RKO (cell line): ENCODE results near the gene CPXM1.

ENCODE experiments used
- DNase-seq: peaks from one replicate; pipeline ENCODE4 v3.0.0-alpha.2; 2016; ENCODE audit warnings: low spot score

Gene CPXM1

GRCh38 chr20:2763186-2763585 lies 37.2 kb downstream of the CPXM1 start:
- DNase-seq = no peak

- DNase-seq = no peak
Observed at GRCh38 chr20:2762578-2763131, 37.8 kb downstream of the CPXM1 start.

DNA sequence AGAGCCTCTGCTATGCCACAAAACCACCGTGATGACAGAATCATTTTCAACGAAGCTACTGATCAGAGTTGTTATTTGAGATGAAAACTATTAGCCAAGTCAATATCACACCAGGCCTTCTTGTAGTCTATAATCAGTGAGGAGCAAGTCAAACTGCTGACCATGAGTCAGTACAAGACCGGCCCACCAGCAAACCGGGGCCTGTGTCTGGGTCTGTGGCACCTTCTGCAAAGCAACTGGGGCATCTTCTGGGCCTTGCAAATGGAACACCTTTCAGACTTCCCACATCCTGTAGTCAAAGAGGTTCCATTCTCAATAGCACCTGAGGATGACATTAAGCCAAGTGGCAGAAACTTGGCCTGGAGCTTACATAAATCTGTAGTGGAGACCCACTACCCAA lies 38.5 kb downstream of the CPXM1 start:
- no peak for DNase-seq

DNA sequence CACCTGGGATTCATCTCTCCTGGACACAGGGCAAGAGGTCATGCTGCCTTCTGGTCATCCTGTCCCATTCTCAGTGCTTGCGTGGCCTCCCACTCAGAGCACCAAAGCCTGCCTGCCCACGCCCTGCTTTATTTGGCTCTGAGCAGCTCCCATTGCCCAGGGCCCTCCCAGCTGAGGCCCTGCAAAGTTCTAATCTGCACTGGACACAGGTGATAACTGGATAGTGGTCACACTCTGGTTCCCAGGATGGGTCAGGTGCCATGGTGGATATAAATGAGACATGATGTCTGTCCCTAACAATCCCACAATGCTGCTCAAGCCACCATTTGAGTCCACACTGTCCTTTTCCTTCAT lies 39.5 kb downstream of the CPXM1 start:
- no peak for DNase-seq

DNA sequence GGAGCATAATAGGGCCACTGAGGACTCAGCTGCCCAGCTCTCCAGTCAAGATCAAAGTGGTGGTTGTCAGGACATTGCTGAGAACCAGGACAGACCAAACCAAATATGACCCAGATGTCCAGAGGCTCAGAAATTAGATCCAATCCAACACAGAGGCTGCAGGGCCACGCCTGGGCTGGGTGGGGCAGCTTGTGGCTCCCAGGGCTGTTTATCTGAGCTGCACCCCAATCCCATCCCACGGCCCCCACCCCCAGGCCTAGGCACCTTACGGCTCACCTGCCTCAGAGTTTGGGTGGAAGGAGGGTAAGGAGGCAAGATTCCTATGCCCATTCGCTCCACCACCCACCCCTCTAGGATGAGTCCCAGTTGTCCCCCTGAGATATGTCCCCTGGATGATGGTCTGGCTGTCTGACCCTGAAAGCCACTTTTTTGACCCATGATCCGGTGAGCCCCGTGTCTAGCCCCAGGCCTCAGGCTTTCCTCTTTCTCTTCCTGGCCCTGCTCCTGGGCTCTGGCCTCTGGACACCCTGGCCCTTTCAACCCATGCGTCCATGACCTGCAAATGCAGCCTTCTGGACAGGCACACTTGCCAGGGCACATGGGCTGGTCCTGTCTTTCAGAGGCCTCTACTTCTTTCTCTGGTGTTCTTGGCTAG lies 40.0 kb downstream of the CPXM1 start:
- no peak for DNase-seq

- DNase-seq = no peak
Observed at GRCh38 chr20:2759603-2760296, 40.7 kb downstream of the CPXM1 start.

GRCh38 chr20:2759143-2759542 lies 41.3 kb downstream of the CPXM1 start:
- DNase-seq = no peak

- no peak for DNase-seq
Observed at GRCh38 chr20:2757969-2758368, 42.5 kb downstream of the CPXM1 start.

DNA sequence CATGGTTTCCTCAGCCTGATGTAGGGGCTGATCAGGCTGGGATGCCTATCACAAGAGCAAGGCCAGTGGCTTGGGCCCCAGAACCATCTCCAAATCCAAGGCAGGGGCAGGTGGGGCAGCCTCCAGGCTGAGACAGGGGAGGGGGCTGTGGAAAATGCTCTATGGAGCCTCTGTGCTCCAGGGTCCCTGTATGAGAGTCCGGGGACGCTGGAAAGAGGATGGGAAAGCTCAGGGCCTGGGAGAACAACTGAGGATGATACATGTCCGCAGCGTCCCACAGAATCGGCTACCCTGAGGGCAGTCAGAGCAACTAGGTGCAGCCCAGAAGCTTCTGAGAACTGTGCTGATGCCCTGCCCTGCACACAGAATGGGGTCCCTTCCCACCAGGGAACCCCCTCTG lies 43.4 kb downstream of the CPXM1 start:
- no peak for DNase-seq

DNA sequence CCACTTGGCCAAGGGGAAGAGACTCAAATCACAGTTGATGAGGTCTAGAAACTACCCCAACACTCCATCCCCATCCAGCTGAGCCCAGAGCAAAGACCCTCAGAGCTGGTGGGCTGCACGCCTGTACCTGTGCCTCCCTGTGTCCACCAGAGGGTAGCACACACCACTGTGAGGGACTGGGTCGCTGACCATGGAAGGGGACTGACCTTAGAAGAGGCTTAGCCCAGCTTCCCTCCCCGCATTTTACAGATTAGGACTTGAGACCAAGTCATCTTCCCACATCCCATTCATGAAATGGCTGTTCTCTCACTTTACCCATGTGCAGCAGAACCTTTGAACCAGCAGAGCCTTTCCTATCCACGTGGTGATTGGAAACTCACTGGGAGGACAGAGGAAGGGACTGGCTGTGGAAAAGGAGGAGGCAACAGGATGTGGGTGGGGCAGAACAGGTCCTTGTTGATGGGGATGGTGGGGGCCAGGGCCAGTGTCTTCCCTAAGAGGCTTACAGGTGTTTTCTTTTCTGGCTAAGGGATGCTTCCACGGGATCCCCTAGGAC lies 44.3 kb downstream of the CPXM1 start:
- DNase-seq = peak; percentile 38

GRCh38 chr20:2755451-2756055 lies 44.9 kb downstream of the CPXM1 start:
- DNase-seq = no peak

GRCh38 chr20:2754424-2754823 lies 46.0 kb downstream of the CPXM1 start:
- no peak for DNase-seq

DNA sequence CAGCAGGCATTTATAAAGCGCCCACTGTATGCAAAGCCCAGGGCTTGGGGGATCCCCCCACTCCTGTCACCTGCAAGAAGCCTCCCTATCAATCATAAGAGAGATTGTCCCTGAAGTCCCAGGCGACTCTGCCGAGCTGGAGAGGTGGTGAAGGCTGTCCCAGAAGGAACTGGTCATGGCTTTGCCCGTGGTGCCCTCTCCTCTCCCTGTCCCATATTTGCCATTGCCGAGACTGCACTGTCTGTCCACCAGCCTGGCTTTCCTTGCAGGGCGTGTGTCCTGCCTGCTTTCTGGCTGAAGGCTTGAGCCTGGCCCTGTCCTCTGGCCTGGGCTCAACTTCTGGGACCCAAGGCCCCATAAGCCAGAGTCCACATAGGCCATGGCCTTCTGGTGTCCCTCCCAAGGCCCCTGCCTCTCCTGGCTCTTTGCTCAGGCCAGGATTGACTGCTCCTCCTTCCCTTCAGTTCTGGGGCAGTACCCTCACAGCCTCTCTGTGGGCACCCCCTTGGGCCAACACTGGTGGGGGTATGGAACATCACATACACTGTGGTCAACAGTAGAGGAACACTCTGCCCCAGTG lies 46.9 kb downstream of the CPXM1 start:
- no peak for DNase-seq

DNA sequence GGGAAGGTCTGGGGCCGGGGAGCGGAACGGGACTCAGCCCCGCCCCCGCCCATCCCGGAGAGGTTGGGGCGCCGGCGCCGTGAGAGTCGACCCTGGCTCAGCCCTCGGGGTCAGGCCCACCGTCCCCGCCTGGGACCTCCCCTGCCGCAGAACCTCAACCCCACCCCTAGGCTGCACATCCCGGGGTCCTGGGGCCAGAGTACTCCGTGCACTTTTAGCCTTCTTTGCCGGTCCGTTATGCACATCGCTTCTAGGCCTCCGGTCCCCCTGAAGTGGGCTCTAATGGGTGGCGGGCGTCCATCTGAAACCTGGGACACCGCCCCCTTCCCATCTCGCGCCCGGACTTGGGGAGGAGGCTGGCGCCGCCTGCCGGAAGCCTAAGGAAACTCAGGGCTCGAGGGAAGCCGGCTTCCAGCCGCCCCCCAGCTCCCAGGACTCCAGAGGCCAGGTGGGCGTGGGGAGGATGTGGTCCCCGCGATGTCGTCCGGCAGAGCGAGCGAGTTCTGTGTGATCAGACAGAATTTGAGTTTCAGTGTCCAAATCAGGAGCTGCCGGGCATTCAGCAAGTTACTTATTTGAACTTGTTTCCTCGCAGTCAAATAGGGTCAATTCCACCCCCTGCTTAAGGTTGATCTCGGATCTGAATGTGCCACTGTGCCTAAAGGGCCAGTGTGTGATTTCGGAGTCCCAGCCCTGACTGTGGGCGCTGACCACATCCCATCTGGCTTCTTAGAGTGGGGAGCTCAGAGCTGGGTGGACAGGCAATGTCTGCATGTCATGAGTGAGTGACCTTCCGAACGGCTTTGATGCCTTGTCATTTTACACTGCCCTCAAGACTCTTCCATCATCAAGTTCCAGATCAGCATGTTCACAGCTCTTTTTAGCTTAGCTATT lies 47.6 kb downstream of the CPXM1 start:
- DNase-seq = peak; percentile 44

GRCh38 chr20:2751878-2752566 lies 48.4 kb downstream of the CPXM1 start:
- no peak for DNase-seq

DNA sequence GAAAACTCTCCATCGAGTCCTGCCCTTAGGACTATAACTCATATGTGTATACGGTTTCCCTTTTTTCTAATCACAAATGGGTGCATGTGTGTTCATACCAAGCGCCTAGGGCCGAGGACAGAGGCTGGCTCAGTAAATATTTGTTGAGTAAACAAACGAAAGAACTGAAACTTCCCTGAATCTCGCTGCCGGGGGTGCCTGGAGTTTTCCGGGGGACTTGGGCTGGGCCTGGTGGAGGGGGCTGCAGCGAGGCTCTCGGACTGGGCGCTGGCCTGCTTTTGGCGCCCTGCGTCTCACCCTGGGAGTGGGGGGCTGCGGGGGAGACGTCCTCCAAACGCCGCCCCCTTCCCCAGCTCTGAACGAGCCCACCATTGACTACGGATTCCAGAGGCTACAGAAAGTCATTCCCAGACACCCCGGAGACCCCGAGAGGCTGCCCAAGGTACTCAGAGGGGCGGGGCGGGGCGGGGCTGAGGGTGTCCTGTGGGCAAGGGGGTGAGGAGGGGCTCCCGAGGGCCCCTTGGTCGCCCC lies 49.0 kb downstream of the CPXM1 start:
- DNase-seq = no peak

- DNase-seq = no peak
Observed at GRCh38 chr20:2750491-2751251, 49.8 kb downstream of the CPXM1 start.

DNA sequence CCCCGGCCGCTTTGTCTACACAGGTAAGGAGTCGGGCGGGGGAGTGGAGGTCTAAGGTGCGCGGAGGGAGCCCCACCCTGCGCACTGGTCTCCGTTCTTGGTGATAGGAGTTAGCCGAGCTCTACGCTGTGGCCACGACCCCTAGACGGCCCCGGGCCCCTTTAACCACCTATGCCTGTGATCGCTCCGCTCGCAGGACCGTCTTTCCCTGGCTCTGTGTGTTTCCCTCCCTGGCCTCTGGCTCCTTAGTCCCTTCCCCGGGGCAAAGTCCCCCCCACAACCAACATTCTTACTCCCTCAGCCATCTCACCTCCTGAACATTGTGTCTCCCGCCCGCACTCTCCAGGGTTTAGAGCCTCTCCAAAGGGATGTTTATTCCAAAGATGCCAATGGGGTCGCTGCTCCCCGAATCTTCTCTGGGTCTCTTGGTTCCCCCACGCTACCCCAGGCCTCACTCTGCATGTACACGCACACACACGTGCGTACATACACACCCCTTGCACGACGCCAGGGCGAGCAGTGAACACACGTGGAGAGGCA lies 50.4 kb downstream of the CPXM1 start:
- no peak for DNase-seq

DNA sequence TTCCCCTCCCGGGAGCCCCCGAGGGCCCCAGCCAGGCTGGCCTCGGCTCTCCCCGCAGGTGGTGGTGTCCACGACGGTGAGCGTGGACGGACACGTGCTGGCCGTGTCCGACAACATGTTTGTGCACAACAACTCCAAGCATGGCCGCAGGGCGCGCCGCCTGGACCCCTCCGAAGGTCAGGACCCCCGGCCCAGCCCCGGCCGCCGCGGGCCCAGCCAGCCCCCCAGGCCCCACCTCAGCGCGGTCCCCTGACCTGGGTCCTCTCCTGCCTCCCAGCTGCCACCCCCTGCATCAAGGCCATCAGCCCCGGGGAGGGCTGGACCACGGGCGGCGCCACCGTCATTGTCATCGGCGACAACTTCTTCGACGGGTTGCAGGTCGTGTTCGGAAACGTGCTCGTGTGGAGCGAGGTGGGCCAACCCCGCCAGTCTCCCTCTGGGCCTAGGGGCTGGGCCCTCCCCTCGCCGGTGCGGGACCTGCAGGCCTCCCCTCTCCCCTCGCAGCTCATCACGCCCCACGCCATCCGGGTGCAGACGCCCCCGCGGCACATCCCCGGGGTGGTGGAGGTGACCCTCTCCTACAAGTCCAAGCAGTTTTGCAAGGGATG lies 51.0 kb downstream of the CPXM1 start:
- no peak for DNase-seq
